ENCODE data around the gene ACSM2B.
"Not testable (repeated sequence)": the region's sequence is repeated elsewhere in the genome, so short reads cannot be mapped to it uniquely, and the experiment has no call there.

DNA sequence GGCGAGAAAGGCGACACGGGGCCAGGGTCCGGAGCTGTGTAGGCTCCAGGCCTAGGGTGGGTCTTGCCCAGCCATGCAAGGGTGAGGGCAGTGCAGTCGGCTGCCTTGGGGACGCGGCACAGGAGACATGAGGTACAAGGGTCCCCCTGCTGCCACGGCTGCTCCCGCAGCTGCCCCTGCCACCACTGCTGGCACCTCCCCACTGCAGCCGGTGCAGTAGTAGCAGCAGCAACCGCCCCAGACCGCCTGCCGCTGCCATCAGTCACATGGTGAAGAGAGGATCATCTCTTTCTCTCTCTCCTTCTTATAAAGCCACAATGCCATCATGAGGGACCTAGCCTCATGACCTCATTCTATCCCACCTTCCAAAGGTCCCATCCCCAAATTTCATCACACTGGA, 44.4 kb downstream of the ACSM2B start:
- not testable (repeated sequence) for TF ChIP-seq ZNF512 (CRISPR knock-in tag; IDR thresholded peaks at IDR 0.05; ENCODE audit: borderline replicate concordance); ZNF423 (CRISPR knock-in tag; IDR thresholded peaks at IDR 0.05); KAT7 (CRISPR knock-in tag; IDR thresholded peaks at IDR 0.05; ENCODE audit: borderline replicate concordance); ZBTB21 (CRISPR knock-in tag; IDR thresholded peaks at IDR 0.05; ENCODE audit: borderline replicate concordance); TEAD1 (CRISPR knock-in tag; IDR thresholded peaks at IDR 0.05); ATF6 (CRISPR knock-in tag; IDR thresholded peaks at IDR 0.05); OVOL2 (CRISPR knock-in tag; IDR thresholded peaks at IDR 0.05; ENCODE audit: borderline replicate concordance); HMGA2 (CRISPR knock-in tag; IDR thresholded peaks at IDR 0.05)
- TF ChIP-seq, protein P1, sequence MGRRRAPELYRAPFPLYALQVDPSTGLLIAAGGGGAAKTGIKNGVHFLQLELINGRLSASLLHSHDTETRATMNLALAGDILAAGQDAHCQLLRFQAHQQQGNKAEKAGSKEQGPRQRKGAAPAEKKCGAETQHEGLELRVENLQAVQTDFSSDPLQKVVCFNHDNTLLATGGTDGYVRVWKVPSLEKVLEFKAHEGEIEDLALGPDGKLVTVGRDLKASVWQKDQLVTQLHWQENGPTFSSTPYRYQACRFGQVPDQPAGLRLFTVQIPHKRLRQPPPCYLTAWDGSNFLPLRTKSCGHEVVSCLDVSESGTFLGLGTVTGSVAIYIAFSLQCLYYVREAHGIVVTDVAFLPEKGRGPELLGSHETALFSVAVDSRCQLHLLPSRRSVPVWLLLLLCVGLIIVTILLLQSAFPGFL (CRISPR knock-in tag; IDR thresholded peaks at IDR 0.05; ENCODE audit: borderline replicate concordance): not testable (repeated sequence)
- TF ChIP-seq, protein P2, sequence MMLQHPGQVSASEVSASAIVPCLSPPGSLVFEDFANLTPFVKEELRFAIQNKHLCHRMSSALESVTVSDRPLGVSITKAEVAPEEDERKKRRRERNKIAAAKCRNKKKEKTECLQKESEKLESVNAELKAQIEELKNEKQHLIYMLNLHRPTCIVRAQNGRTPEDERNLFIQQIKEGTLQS (CRISPR knock-in tag; conservative IDR thresholded peaks at IDR 0.05): not testable (repeated sequence)
- TF ChIP-seq, protein P3, sequence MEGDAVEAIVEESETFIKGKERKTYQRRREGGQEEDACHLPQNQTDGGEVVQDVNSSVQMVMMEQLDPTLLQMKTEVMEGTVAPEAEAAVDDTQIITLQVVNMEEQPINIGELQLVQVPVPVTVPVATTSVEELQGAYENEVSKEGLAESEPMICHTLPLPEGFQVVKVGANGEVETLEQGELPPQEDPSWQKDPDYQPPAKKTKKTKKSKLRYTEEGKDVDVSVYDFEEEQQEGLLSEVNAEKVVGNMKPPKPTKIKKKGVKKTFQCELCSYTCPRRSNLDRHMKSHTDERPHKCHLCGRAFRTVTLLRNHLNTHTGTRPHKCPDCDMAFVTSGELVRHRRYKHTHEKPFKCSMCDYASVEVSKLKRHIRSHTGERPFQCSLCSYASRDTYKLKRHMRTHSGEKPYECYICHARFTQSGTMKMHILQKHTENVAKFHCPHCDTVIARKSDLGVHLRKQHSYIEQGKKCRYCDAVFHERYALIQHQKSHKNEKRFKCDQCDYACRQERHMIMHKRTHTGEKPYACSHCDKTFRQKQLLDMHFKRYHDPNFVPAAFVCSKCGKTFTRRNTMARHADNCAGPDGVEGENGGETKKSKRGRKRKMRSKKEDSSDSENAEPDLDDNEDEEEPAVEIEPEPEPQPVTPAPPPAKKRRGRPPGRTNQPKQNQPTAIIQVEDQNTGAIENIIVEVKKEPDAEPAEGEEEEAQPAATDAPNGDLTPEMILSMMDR (IDR thresholded peaks at IDR 0.05): not testable (repeated sequence)
- TF ChIP-seq, protein P4, sequence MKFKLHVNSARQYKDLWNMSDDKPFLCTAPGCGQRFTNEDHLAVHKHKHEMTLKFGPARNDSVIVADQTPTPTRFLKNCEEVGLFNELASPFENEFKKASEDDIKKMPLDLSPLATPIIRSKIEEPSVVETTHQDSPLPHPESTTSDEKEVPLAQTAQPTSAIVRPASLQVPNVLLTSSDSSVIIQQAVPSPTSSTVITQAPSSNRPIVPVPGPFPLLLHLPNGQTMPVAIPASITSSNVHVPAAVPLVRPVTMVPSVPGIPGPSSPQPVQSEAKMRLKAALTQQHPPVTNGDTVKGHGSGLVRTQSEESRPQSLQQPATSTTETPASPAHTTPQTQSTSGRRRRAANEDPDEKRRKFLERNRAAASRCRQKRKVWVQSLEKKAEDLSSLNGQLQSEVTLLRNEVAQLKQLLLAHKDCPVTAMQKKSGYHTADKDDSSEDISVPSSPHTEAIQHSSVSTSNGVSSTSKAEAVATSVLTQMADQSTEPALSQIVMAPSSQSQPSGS (CRISPR knock-in tag; IDR thresholded peaks at IDR 0.05; ENCODE audit: borderline replicate concordance, low read depth): not testable (repeated sequence)
- TF ChIP-seq, protein P5, sequence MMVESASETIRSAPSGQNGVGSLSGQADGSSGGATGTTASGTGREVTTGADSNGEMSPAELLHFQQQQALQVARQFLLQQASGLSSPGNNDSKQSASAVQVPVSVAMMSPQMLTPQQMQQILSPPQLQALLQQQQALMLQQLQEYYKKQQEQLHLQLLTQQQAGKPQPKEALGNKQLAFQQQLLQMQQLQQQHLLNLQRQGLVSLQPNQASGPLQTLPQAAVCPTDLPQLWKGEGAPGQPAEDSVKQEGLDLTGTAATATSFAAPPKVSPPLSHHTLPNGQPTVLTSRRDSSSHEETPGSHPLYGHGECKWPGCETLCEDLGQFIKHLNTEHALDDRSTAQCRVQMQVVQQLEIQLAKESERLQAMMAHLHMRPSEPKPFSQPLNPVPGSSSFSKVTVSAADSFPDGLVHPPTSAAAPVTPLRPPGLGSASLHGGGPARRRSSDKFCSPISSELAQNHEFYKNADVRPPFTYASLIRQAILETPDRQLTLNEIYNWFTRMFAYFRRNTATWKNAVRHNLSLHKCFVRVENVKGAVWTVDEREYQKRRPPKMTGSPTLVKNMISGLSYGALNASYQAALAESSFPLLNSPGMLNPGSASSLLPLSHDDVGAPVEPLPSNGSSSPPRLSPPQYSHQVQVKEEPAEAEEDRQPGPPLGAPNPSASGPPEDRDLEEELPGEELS (CRISPR knock-in tag; IDR thresholded peaks at IDR 0.05): not testable (repeated sequence)

All from WTC11 (cell line).